Mesothelial cell of epicardium (in vitro differentiated cells): Measurements from ENCODE around the gene PTH2. TPM values are rescaled to one million over a fixed set of nuclear protein-coding genes. Genes with fewer than 3 reads are reported as not detected.

Source experiments
- DNase-seq, 2 experiments: peaks; one replicate each; pipeline ENCODE4 v3.0.0; 2021; ENCODE audit warnings: low spot score in 2 of 2; ENCODE audit not compliant: unreplicated experiment in 2 of 2
- H3K27ac Mint-ChIP-seq: 2 replicates; pipeline ENCODE4 v1.8.0; 2021; ENCODE audit warnings: mixed read lengths
- H3K27me3 Mint-ChIP-seq: 2 replicates; pipeline ENCODE4 v1.8.0; 2021; ENCODE audit warnings: low read depth, mixed read lengths
- H3K36me3 Mint-ChIP-seq: 2 replicates; pipeline ENCODE4 v1.8.0; 2021; ENCODE audit warnings: mixed read lengths
- H3K4me1 Mint-ChIP-seq: 2 replicates; pipeline ENCODE4 v1.8.0; 2021; ENCODE audit warnings: mixed read lengths
- H3K4me3 Mint-ChIP-seq: 2 replicates; pipeline ENCODE4 v1.8.0; 2021; ENCODE audit warnings: mild to moderate bottlenecking, moderate library complexity, mixed read lengths
- H3K9me3 Mint-ChIP-seq: 2 replicates; pipeline ENCODE4 v1.8.0; 2021; ENCODE audit warnings: mixed read lengths
- CTCF ChIP-seq: fragments of 200-600 bp; sonication (generic); IDR thresholded peaks from one replicate; pipeline ENCODE4 v1.5.0; 2021; ENCODE audit warnings: antibody characterized with exemption; ENCODE audit not compliant: unreplicated experiment
- total RNA-seq: library from RNA; stranded (reverse); gene quantifications from 3 replicates; pipeline ENCODE4 v1.2.1, GENCODE V29; 2021

Gene PTH2
- total RNA-seq, 1 donor from 2014 or later, result not detected

DNA sequence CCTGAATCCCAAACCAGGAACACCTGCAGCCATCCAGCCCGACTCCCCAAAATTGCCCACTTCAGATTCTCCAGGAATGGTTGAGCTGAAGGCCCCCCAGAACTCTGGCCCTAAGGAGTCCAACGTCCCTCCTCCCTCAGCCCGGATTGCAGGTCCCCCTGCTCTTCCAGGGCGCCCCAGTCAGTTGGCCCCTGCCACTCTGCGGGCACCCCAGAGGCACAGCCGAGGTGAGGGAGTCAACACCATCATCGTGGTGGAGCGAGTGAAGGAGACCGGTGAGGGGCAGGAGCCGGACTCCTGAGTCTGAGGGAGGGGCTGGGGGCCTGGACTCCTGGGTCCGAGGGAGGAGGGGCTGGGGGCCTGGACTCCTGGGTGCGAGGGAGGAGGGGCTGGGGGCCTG, 4.1 kb upstream of the PTH2 start:
- H3K9me3 Mint-ChIP-seq, result no peaks in the 10 kb centered on the region
- H3K27ac Mint-ChIP-seq, result no peak overlapping the region
- peaks cover 25% of the 10 kb centered on the region for H3K4me1 Mint-ChIP-seq
- DNase-seq, result no peak
- H3K4me3 Mint-ChIP-seq, result no peak overlapping the region
- peaks cover 3% of the 10 kb centered on the region for H3K36me3 Mint-ChIP-seq
- TF ChIP-seq CTCF, result no peak
- peaks cover 96% of the 10 kb centered on the region for H3K27me3 Mint-ChIP-seq

DNA sequence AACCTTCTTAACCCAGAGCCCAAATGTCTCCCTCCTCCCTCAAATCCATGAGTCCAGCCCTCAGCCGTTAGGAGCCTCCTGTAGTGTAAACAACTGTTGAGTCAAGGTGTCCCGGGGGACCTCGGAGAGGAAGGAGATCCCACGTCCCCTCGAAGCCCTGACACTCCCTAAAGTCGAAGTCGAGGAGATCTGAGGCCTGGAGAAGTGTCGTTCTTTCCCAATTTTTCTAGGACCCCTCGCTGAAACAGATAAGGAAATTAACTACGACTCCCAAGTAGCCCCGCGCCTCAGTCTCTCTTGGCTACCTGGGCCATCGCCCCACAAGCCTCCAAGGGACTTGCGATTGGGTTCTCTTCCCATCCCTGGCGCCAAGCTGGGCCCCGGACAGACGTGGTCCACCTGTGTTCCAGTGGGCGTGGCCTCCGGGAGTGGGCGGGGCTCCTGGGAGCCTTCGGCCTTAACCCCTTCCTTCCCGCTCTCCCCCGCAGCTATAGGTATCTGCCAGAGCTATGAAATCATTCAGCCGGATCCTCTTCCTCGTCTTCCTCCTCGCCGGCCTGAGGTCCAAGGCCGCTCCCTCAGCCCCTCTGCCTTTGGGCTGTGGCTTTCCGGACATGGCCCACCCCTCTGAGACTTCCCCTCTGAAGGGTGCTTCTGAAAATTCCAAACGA, 2.8 kb upstream of the PTH2 start:
- H3K27me3 Mint-ChIP-seq, result peaks cover 96% of the 10 kb centered on the region
- H3K27ac Mint-ChIP-seq, result no peak overlapping the region
- no peak for TF ChIP-seq CTCF
- no peaks in the 10 kb centered on the region for H3K9me3 Mint-ChIP-seq
- DNase-seq, result peak in 1 of 2 experiments; percentile 49
- peak overlapping the region; percentile 40 for H3K4me3 Mint-ChIP-seq
- peaks cover 3% of the 10 kb centered on the region for H3K36me3 Mint-ChIP-seq
- peaks cover 34% of the 10 kb centered on the region for H3K4me1 Mint-ChIP-seq

GRCh38 chr19:49425178-49425577, 1.9 kb upstream of the PTH2 start, which contains the start of gene GFY:
GFY (plus strand) TSS chr19:49425388; CDS start chr19:49426431, 1,043 bp downstream.
- Mint-ChIP-seq H3K4me1 (peaks cover 40% of the 10 kb centered on the region), H3K27ac (no peak within 1 kb of the TSS), H3K27me3 (peaks cover 96% of the 10 kb centered on the region), H3K4me3 (no peak within 1 kb of the TSS), H3K9me3 (no peaks in the 10 kb centered on the region), H3K36me3 (peaks cover 3% of the 10 kb centered on the region)
- no peak for DNase-seq
- no peak for TF ChIP-seq CTCF

GRCh38 chr19:49423985-49424303, 703 bp upstream of the PTH2 start:
- Mint-ChIP-seq H3K4me3 (no peak overlapping the region), H3K36me3 (peaks cover 3% of the 10 kb centered on the region), H3K27me3 (peaks cover 97% of the 10 kb centered on the region), H3K9me3 (no peaks in the 10 kb centered on the region), H3K27ac (no peak overlapping the region), H3K4me1 (peaks cover 40% of the 10 kb centered on the region)
- no peak for DNase-seq
- no peak for TF ChIP-seq CTCF

DNA sequence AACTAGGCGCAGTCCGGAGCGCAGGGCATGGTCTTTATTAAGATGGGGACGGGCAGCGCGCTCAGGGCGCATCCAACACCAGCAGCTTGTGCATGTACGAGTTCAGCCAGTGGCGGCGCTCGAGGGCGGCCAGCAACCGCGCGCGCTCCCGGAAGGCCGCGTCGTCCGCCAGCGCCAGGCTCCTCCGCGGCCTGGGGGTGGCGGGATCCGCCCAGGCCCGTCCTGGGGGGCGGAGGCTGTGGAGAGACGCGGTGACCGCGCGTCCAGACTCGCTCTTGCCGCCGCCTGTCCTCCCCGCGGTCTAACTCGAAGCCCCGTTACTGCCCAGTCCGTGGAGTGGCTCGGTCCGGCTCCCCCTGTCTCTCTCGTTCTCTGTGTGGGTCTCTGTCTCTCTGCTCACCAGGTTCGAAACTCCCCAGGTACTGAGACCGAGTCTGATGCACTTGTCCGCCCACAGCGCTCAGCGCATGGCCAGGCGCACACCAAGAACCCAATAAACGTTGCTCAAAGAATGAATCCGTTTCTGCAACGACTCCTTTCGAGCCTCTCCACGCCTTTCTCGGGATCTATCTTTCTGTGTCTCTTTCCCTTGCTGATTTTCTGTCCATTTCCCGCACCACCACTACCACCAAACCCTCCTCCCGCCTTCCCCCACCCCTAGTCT, 702 bp downstream of the PTH2 start:
- no peak overlapping the region for H3K27ac Mint-ChIP-seq
- H3K9me3 Mint-ChIP-seq, result no peaks in the 10 kb centered on the region
- H3K4me1 Mint-ChIP-seq, result peaks cover 30% of the 10 kb centered on the region
- peak overlapping the region; percentile 27 for H3K4me3 Mint-ChIP-seq
- H3K36me3 Mint-ChIP-seq, result peaks cover 3% of the 10 kb centered on the region
- peak; percentile 50 for TF ChIP-seq CTCF
- H3K27me3 Mint-ChIP-seq, result peaks cover 97% of the 10 kb centered on the region
- peak in 1 of 2 experiments; percentile 51 for DNase-seq
